ENCODE measurements around the gene NELFA. TPM values are rescaled to one million over a fixed set of nuclear protein-coding genes. Genes with fewer than 3 reads are reported as not detected.

Gene NELFA
- total and polyA plus RNA-seq, 2 donors (not counting 1 experiment from before 2014, with no cell fraction given) = 7.4 to 15.2 TPM

- Histone ChIP-seq H3K4me3 (replicated peaks in 1 of 4; ENCODE audit: control extremely low read depth in 1 of 4, insufficient read depth in 1 of 4, low read depth in 3 of 4, low read length in 4 of 4) (no peak overlapping the region), H3K9ac (ENCODE audit: insufficient read depth, low read length) (no peak overlapping the region), H3K27me3 (ENCODE audit: control insufficient read depth, insufficient read depth, low read length) (no peaks in the 10 kb centered on the region), H3K79me2 (ENCODE audit: control insufficient read depth, insufficient read depth, low read length) (no peaks in the 10 kb centered on the region), H3K36me3 (ENCODE audit: control insufficient read depth, insufficient read depth, low read length) (peaks cover 49% of the 10 kb centered on the region), H2AFZ (ENCODE audit: low read length) (no peak overlapping the region), H3K4me1 (ENCODE audit: control insufficient read depth, extremely low read depth, insufficient read depth, low read length) (no peaks in the 10 kb centered on the region), H4K20me1 (ENCODE audit: control insufficient read depth, extremely low read depth, insufficient read depth, low read length) (no peaks in the 10 kb centered on the region), H3K27ac (ENCODE audit: insufficient read depth, low read length) (no peak overlapping the region), H3K9me3 (ENCODE audit: control insufficient read depth, insufficient read depth, low read depth, low read length) (no peaks in the 10 kb centered on the region), H3K4me2 (ENCODE audit: extremely low read depth, insufficient read depth, low read length) (no peak overlapping the region)
- TF ChIP-seq, protein P1, sequence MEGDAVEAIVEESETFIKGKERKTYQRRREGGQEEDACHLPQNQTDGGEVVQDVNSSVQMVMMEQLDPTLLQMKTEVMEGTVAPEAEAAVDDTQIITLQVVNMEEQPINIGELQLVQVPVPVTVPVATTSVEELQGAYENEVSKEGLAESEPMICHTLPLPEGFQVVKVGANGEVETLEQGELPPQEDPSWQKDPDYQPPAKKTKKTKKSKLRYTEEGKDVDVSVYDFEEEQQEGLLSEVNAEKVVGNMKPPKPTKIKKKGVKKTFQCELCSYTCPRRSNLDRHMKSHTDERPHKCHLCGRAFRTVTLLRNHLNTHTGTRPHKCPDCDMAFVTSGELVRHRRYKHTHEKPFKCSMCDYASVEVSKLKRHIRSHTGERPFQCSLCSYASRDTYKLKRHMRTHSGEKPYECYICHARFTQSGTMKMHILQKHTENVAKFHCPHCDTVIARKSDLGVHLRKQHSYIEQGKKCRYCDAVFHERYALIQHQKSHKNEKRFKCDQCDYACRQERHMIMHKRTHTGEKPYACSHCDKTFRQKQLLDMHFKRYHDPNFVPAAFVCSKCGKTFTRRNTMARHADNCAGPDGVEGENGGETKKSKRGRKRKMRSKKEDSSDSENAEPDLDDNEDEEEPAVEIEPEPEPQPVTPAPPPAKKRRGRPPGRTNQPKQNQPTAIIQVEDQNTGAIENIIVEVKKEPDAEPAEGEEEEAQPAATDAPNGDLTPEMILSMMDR (conservative IDR thresholded peaks at IDR 0.05 in 1 of 2, IDR thresholded peaks at IDR 0.05 in 1 of 2; ENCODE audit: low read depth in 1 of 2, low read length in 2 of 2) = no peak
- TF ChIP-seq EZH2 (IDR thresholded peaks at IDR 0.05; ENCODE audit: low read length, missing control alignments) = no peak
- no peak for DNase-seq (ENCODE audit: low read depth in 2 of 2)
Measured at GRCh38 chr4:1983053-1983845, 25.5 kb downstream of the NELFA start.

DNA sequence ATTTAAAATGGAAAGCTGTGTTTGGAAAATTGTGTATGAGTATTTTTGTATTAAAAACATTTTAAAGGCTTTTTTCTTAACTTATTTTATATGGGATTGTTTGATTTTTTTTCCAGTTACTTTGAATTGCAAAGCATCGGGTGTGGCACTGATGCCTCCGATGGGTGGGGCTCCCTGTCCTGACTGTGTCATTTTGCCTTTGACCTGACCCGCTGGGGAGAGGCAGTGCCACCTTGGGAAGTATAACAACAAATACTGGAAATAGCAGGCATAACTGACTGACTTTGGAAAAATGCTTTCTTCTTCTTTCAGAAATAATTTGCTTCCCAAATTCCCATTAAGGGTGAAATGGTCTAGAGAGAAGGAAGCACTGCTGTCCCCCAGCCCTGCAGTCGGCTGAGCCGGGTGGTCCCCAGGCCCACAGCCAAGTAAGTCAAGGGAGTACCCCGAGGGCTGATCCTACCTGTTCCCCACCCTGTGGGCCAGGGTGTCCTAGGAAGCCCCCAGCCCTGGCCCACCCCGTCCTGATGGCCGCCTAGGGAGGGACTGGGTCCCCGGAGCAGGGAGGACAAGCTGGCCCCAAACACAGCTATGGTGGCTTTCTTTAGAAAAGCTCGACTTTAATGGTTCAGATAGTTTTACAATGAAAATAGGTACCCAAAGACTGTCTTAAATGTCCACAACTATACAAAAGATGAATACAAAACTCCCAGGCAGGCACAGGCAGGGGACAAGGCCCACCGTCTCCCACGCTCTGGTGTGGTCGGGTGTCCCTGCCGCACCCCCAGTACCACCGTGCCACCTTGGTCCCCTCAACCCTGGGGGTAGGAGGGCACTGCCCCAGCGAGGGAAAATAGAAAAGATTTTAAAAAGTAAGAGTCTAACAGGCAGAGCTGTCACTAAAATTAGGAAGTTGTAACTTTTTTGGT lies 26.4 kb downstream of the NELFA start:
- TF ChIP-seq EZH2 (IDR thresholded peaks at IDR 0.05; ENCODE audit: low read length, missing control alignments) = no peak
- TF ChIP-seq, protein P1 (conservative IDR thresholded peaks at IDR 0.05 in 1 of 2, IDR thresholded peaks at IDR 0.05 in 1 of 2; ENCODE audit: low read depth in 1 of 2, low read length in 2 of 2) = no peak
- DNase-seq (ENCODE audit: low read depth in 2 of 2) = no peak
- Histone ChIP-seq H3K36me3 (ENCODE audit: control insufficient read depth, insufficient read depth, low read length) (peaks cover 47% of the 10 kb centered on the region), H3K9me3 (ENCODE audit: control insufficient read depth, insufficient read depth, low read depth, low read length) (no peaks in the 10 kb centered on the region), H3K79me2 (ENCODE audit: control insufficient read depth, insufficient read depth, low read length) (no peaks in the 10 kb centered on the region), H3K4me3 (replicated peaks in 1 of 4; ENCODE audit: control extremely low read depth in 1 of 4, insufficient read depth in 1 of 4, low read depth in 3 of 4, low read length in 4 of 4) (no peak overlapping the region), H2AFZ (ENCODE audit: low read length) (no peak overlapping the region), H3K27me3 (ENCODE audit: control insufficient read depth, insufficient read depth, low read length) (no peaks in the 10 kb centered on the region), H3K4me1 (ENCODE audit: control insufficient read depth, extremely low read depth, insufficient read depth, low read length) (no peaks in the 10 kb centered on the region), H3K27ac (ENCODE audit: insufficient read depth, low read length) (no peak overlapping the region), H3K9ac (ENCODE audit: insufficient read depth, low read length) (no peak overlapping the region), H4K20me1 (ENCODE audit: control insufficient read depth, extremely low read depth, insufficient read depth, low read length) (no peaks in the 10 kb centered on the region), H3K4me2 (ENCODE audit: extremely low read depth, insufficient read depth, low read length) (no peak overlapping the region)

Measured in fibroblast of lung (primary cell).